Activated naive CD4-positive, alpha-beta T cell treated with anti-CD3 and anti-CD28 coated beads, Interleukin-2, amount 50 U/mL, for 72 hours (primary cell): ENCODE results near the gene PIP. TPM values are rescaled to one million over a fixed set of nuclear protein-coding genes. Genes with fewer than 3 reads are reported as not detected.
"Not testable (repeated sequence)": the region's sequence is repeated elsewhere in the genome, so short reads cannot be mapped to it uniquely, and the experiment has no call there.

Source experiments
- ATAC-seq, 2 donors: fragments of 150-1000 bp; cut with Tn5 transposase; 2 replicates each; pipeline ENCODE4 v1.10.0; 2021; ENCODE audit warnings: mild to moderate bottlenecking in 2 of 2, moderate library complexity in 2 of 2
- DNase-seq, 2 donors: peaks; one replicate each; pipeline ENCODE4 v3.0.0; 2021 to 2022; ENCODE audit warnings: low spot score in 2 of 2
- H3K27ac Mint-ChIP-seq, 2 donors: one replicate each; pipeline ENCODE4 v1.8.0; 2022; ENCODE audit warnings: mild to moderate bottlenecking in 2 of 2, mixed read lengths in 2 of 2
- H3K36me3 Mint-ChIP-seq, 2 donors: one replicate each; pipeline ENCODE4 v1.8.0; 2022; ENCODE audit warnings: mixed read lengths in 2 of 2
- H3K9me3 Mint-ChIP-seq, 2 donors: one replicate each; pipeline ENCODE4 v1.8.0; 2022; ENCODE audit warnings: mixed read lengths in 2 of 2
- total RNA-seq, 2 donors: library from RNA; stranded (reverse); gene quantifications; one replicate each; pipeline ENCODE4 v1.2.3, GENCODE V29; 2022

PIP gene
- total RNA-seq, 2 donors from 2014 or later: not detected

DNA sequence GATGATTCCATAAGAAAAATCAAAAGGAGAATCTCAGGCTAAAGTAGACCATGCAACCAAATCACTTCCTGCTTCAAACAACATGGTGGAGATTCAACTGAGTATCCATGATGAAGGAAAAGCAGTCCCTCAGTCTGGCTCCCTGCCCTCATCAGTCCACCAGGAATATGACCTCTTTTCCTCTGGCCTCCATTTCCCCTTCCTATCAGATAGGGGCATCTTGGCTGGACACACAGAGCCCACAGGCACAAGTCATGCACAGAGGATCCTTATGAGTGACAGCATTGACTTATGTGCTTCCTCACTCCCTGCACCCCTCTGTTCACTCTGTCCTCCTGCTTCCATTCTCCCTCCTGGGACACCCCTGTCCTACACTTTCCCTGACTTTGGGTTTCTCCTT, 16.8 kb downstream of the PIP start:
- DNase-seq: no peak
- ATAC-seq: no peak
- peaks cover 5% of the 10 kb centered on the region in 2 donors for H3K36me3 Mint-ChIP-seq
- no peak overlapping the region for H3K27ac Mint-ChIP-seq
- H3K9me3 Mint-ChIP-seq: peaks cover 4 to 12% of the 10 kb centered on the region in 2 donors

DNA sequence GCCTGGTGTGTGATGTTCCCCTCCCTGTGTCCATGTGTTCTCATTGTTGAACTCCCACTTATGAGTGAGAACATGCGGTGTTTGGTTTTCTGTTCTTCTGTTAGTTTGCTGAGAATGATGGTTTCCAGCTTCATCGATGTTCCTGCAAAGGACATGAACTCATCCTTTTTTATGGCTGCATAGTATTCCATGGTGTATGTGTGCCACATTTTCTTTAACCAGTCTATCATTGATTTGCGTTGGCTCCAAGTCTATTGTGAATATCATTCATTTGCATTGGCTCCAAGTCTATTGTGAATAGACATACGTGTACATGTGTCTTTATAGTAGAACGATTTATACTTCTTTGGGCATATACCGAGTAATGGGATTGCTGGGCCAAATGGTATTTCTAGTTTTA, 18.8 kb downstream of the PIP start:
- peaks cover 4 to 12% of the 10 kb centered on the region in 2 donors for H3K9me3 Mint-ChIP-seq
- H3K27ac Mint-ChIP-seq, ATAC-seq, DNase-seq, H3K36me3 Mint-ChIP-seq: not testable (repeated sequence)

DNA sequence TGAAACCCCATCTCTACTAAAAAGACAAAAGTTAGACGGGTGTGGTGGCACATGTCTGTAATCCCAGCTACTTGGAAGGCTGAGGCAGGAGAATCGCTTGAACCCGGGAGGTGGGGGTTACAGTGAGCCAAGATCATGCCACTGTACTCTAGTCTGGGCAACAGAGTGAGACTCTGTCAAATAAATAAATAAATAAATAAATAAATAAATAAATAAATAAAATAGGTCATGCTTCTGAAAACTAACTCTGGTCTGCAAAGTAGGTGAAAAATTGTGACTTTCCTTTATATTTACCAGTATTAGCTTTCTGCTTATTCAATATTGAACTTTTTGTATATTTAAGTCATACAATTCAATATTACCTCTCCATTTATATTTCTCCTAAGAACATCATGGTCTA, 26.7 kb downstream of the PIP start:
- not testable (repeated sequence) for H3K27ac Mint-ChIP-seq, DNase-seq, ATAC-seq, H3K36me3 Mint-ChIP-seq, H3K9me3 Mint-ChIP-seq

DNA sequence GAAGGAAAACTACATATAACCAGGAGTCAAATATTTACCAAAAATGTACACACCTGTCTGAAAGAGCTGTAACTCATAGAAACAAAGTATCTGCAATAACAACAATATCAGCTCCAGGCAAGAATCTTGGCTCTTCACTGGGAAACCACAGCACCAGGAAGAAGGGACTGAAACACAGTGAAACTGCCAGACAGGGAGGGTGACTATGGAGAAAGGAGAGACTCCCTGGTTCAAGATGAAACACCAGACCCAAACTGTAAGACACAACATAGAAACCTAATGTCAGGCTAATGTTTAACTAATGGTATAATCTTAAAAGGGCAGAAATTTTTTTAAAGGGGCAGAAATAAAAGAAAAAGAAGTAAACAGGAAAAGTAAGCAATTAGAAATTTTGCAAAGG, 39.8 kb downstream of the PIP start:
- Mint-ChIP-seq H3K9me3 (peaks cover 0 to 5% of the 10 kb centered on the region in 2 donors), H3K36me3 (no peaks in the 10 kb centered on the region), H3K27ac (no peak overlapping the region)
- DNase-seq (no peak), ATAC-seq (no peak)

DNA sequence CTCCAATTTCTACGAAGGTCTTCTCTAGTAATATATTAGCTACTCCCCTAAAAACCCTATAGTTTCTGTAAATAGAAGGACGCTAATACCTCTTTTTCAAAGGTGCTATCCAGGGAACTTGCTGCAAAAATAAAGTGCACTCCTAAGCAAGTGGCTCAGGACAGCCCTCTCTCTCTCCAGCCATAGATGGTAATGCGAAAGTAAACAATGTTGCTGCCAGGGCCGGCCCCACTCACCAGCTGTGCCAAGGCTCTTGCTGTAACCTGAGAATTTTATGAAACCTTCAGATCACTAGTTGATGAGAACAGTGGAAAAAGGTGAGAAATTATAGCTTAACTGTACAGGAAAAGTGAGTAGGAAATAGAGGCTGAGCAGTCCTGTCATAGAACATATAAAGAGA, 40.5 kb downstream of the PIP start:
- Mint-ChIP-seq H3K27ac (no peak overlapping the region), H3K36me3 (peaks cover 0 to 3% of the 10 kb centered on the region in 2 donors), H3K9me3 (peaks cover 0 to 5% of the 10 kb centered on the region in 2 donors)
- no peak for DNase-seq
- no peak for ATAC-seq

DNA sequence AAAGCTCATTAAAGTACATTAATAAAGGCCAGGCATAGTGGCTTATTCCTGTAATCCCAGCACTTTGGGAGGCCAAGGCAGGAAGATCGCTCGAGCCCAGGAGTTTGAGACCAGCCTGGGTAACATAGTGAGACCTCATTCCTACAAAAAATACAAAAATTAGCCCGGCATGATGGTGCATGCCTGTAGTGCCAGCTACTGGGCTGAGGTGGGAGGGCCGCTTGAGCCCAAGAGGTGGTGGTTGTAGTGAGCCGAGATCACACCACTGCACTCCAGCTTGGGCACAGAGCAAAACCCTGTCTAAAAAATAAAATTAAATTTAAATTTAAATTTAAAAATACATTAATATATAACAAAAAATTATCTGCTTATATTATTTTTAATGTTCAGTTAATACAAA, 44.3 kb downstream of the PIP start:
- Mint-ChIP-seq H3K36me3 (peaks cover 0 to 6% of the 10 kb centered on the region in 2 donors), H3K9me3 (peaks cover 12 to 26% of the 10 kb centered on the region in 2 donors)

DNA sequence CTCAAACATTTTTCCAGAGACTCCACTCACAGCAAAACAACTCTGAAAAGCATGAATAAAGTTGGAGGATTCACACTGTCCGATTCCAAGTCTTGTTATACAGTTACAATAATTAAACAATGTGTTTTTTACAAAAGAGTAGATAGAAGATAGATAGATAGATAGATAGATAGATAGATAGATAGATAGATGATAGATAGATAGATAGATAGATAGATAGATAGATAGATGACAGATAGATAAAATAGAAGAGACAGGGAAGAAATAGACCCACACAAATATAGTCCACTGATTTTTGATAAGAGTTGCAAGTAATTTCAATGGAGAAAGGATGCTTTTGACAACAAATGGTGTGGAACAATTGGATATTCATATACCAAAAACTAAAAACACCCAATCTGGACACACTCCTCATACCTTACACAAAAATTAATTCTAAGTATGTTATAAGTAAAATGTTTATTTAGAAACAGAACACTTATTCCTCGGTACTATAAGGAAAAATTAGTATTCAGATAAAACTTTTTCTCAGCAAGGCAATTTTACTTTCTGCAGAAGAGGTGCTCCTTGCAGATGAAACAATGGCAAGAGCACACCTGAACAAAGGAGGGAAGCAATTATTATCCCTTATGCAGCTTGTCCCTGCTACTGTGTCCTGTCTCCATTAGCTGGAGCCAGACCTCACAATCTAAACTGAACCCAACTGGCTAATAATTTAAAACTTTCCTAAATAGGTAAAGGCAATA, 45.7 kb downstream of the PIP start:
- Mint-ChIP-seq H3K36me3 (peaks cover 0 to 6% of the 10 kb centered on the region in 2 donors), H3K27ac (no peak overlapping the region), H3K9me3 (peaks cover 12 to 26% of the 10 kb centered on the region in 2 donors)
- DNase-seq (no peak), ATAC-seq (no peak)

More for the DNA sequence above, 44.3 kb downstream of the PIP start:
- ATAC-seq (no peak), DNase-seq (no peak)
- no peak overlapping the region for H3K27ac Mint-ChIP-seq

DNA sequence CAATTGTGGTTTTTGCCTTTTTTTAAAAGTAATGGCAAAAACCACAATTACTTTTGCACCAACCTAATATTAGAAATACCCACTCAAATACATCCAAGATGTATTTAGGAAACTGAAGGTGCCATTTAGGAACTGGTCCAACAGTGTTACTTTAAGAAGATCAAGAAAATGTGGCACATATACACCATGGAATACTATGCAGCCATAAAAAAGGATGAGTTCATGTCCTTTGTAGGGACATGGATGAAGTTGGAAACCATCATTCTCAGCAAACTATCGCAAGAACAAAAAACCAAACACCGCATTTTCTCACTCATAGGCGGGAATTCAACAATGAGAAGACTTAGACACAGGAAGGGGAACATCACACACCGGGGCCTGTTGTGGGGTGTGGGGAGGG, 48.9 kb downstream of the PIP start:
- not testable (repeated sequence) for H3K36me3 Mint-ChIP-seq, ATAC-seq, H3K27ac Mint-ChIP-seq, DNase-seq
- peaks cover 12 to 26% of the 10 kb centered on the region in 2 donors for H3K9me3 Mint-ChIP-seq

DNA sequence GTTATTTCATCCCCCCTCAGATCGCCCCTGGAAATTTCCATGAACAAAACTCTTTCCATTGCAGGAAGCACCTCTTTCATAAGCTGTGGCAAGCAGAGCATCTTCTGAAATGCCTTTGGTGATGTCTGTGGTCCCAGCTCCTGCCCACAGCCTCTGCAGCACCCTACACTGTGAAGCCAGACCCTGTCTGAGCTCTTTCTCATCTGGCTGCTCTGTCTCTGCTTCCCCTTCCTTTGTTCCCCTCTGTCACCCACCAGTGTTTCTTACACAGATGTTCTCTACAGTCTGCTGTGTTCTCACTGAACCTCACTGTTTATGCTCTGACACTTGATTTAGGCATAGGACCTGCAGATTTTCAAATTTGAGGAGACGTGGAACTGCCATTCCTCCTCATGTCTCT, 49.5 kb downstream of the PIP start:
- ATAC-seq (no peak), DNase-seq (no peak)
- peaks cover 12 to 26% of the 10 kb centered on the region in 2 donors for H3K9me3 Mint-ChIP-seq
- H3K36me3 Mint-ChIP-seq: peaks cover 0 to 6% of the 10 kb centered on the region in 2 donors
- no peak overlapping the region for H3K27ac Mint-ChIP-seq

DNA sequence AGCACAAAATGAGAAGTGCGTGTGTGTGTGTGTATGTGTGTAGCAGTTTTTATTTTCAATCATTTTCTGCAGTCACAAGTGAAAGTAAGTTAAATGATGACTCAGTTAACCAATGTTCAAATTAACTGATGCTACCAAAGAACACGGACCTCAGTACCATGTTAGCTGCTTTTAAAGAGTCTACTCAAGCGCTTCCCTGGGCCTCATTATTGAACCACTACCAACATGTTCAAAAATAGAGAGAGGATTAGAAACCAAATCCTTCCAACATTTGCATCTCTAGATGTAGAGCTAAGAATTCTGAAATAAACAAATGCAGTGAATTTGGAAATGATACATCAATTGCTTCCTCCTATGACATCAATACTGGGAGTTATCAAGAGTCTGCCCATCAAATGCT, 51.1 kb downstream of the PIP start, which contains the start of gene TAS2R39:
Gene TAS2R39, plus strand, starts transcription at position 396 of the 400 bp plus-strand sequence. Its CDS starts 0 bp downstream, at position 396.
- DNase-seq: no peak
- peaks cover 9 to 17% of the 10 kb centered on the region in 2 donors for H3K9me3 Mint-ChIP-seq
- ATAC-seq: no peak
- no peak within 1 kb of the TSS for H3K27ac Mint-ChIP-seq
- no peaks in the 10 kb centered on the region for H3K36me3 Mint-ChIP-seq

DNA sequence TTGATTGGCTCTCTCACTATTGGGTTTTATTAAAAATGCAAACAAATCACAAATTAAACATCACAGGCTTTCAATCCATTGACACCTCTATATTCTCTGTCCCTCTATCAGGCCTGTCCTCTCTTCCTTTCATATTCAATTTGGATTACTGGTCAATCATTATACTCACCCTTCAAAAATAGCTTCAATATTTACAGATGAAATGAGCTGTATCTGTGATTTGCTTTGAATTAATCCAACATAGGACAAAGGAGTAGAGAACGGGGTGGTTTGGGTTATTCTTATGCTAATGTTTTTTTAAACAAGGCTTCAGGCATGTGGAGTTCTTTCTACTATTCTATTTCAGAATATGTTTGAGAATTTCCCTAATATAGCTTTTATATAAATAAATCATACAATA, 53.7 kb downstream of the PIP start:
- no peak overlapping the region for H3K27ac Mint-ChIP-seq
- H3K9me3 Mint-ChIP-seq: no peaks in the 10 kb centered on the region

DNA sequence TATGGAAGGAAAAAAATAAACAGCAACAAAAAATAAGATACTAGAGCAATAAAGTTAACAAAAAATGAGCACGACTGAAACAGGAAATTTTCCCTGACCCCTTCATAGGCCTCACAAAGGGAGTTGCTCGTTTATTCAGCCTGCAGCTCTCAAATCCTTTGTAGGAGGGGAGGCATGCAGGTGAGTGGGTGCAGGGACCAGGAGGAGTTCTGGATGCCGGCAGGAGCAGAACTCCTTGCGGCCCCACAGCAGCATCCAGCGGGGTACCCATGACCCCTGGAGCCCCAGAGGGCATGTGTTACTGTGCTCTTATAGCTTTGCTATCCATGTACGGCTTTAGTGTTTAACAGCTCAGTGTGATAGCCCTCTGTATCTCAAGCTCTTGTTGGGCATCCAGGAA, 57.1 kb downstream of the PIP start:
- H3K27ac Mint-ChIP-seq: no peak overlapping the region
- no peaks in the 10 kb centered on the region for H3K9me3 Mint-ChIP-seq
- H3K36me3 Mint-ChIP-seq: no peaks in the 10 kb centered on the region

More for the DNA sequence above, 53.7 kb downstream of the PIP start:
- DNase-seq (no peak), ATAC-seq (no peak)
- no peaks in the 10 kb centered on the region for H3K36me3 Mint-ChIP-seq

More for the DNA sequence above, 57.1 kb downstream of the PIP start:
- ATAC-seq (no peak), DNase-seq (no peak)

Other genes with a start within 250 kb of the PIP start
- gene TRPV6, start 246.3 kb upstream of the PIP start, total RNA-seq: under 1 TPM in 1 of 2 donors, not detected in 1; 0.09 TPM
- not detected for gene TRPV5, start 198.3 kb upstream of the PIP start, total RNA-seq
- gene LLCFC1, start 192.6 kb upstream of the PIP start, total RNA-seq: not detected
- 1 to 10 TPM in 1 of 2 donors, under 1 TPM in 1; 0.60 to 2.8 TPM for gene KEL, start 169.7 kb upstream of the PIP start, total RNA-seq
- gene OR9A2, start 104.9 kb upstream of the PIP start, total RNA-seq: under 1 TPM in 1 of 2 donors, not detected in 1; 0.66 TPM
- gene OR6V1, start 79.7 kb upstream of the PIP start, total RNA-seq: not detected
- gene TAS2R39, start 51.3 kb downstream of the PIP start, total RNA-seq: not detected
- gene TAS2R40, start 90.0 kb downstream of the PIP start, total RNA-seq: not detected
- gene GSTK1, start 131.4 kb downstream of the PIP start, total RNA-seq: 100 to 1,000 TPM; 140 to 238 TPM
- gene TMEM139, start 152.9 kb downstream of the PIP start, total RNA-seq: 1 to 10 TPM; 1.3 to 1.6 TPM
- 100 to 1,000 TPM in 1 of 2 donors, 10 to 100 TPM in 1; 82.0 to 118 TPM for gene CASP2, start 156.3 kb downstream of the PIP start, total RNA-seq
- under 1 TPM; 0.12 to 0.16 TPM for gene CLCN1, start 184.0 kb downstream of the PIP start, total RNA-seq
- gene FAM131B, start 230.6 kb downstream of the PIP start, total RNA-seq: 1 to 10 TPM in 1 of 2 donors, under 1 TPM in 1; 0.77 to 2.1 TPM
- 100 to 1,000 TPM in 1 of 2 donors, 10 to 100 TPM in 1; 75.9 to 146 TPM for gene ZYX, start 249.3 kb downstream of the PIP start, total RNA-seq